Activated T-cell treated with anti-CD3 and anti-CD28 coated beads, Interleukin-2, amount 50 U/mL, for 24 hours (primary cell): ENCODE measurements around the gene ANKRD33B.
"Not testable (repeated sequence)": the region's sequence is repeated elsewhere in the genome, so short reads cannot be mapped to it uniquely, and the experiment has no call there.

ENCODE experiments used
- DNase-seq: peaks from one replicate; pipeline ENCODE4 v3.0.0-alpha.2; 2020
- H3K27ac Mint-ChIP-seq: 2 replicates; pipeline ENCODE4 v1.8.0; 2020; ENCODE audit warnings: mild to moderate bottlenecking, mixed read lengths
- H3K27me3 Mint-ChIP-seq: 2 replicates; pipeline ENCODE4 v1.8.0; 2020; ENCODE audit warnings: mixed read lengths
- H3K36me3 Mint-ChIP-seq: 2 replicates; pipeline ENCODE4 v1.8.0; 2020; ENCODE audit warnings: low read depth, mixed read lengths
- H3K4me1 Mint-ChIP-seq: 2 replicates; pipeline ENCODE4 v1.8.0; 2020; ENCODE audit warnings: low read depth, mixed read lengths
- H3K4me3 Mint-ChIP-seq: 2 replicates; pipeline ENCODE4 v1.8.0; 2020; ENCODE audit warnings: mild to moderate bottlenecking, moderate library complexity, mixed read lengths
- H3K9me3 Mint-ChIP-seq: 2 replicates; pipeline ENCODE4 v1.8.0; 2020; ENCODE audit warnings: mixed read lengths

The ANKRD33B gene

DNA sequence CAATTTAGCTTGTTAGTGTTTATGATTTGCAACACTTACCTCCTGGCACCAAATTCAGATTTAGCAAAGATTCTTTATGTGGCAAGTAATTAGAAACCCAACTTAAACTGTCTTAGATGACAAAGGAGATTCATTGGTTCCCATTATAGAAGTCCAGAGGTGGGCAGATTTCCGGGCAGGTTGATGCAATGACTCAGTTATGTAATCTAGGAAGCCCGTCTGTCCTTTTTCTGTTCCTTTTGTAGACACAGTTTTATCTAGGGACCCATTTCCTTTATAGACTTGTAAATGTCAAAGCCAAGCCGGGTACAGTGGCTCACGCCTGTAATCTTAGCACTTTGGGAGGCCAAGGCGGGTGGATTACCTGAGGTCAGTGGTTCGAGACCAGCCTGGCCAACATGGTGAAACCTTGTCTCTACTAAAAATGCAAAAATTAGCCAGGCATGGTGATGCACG is 20.3 kb upstream of the ANKRD33B start:
- no peak for DNase-seq
- no peaks in the 10 kb centered on the region for H3K36me3 Mint-ChIP-seq
- no peak overlapping the region for H3K4me3 Mint-ChIP-seq
- peaks cover 16% of the 10 kb centered on the region for H3K27me3 Mint-ChIP-seq
- peaks cover 3% of the 10 kb centered on the region for H3K4me1 Mint-ChIP-seq
- H3K27ac Mint-ChIP-seq = no peak overlapping the region
- H3K9me3 Mint-ChIP-seq = no peaks in the 10 kb centered on the region

- H3K4me1 Mint-ChIP-seq = peaks cover 3% of the 10 kb centered on the region
- no peaks in the 10 kb centered on the region for H3K36me3 Mint-ChIP-seq
- DNase-seq = no peak
- H3K9me3 Mint-ChIP-seq = no peaks in the 10 kb centered on the region
- H3K4me3 Mint-ChIP-seq = no peak overlapping the region
- no peak overlapping the region for H3K27ac Mint-ChIP-seq
- H3K27me3 Mint-ChIP-seq = peaks cover 13% of the 10 kb centered on the region
Observed at GRCh38 chr5:10545084-10545483, 18.8 kb upstream of the ANKRD33B start.

GRCh38 chr5:10546186-10546585 is 17.7 kb upstream of the ANKRD33B start:
- Mint-ChIP-seq H3K4me1 (peaks cover 3% of the 10 kb centered on the region), H3K36me3 (no peaks in the 10 kb centered on the region), H3K9me3 (no peaks in the 10 kb centered on the region), H3K27me3 (peaks cover 10% of the 10 kb centered on the region), H3K27ac (no peak overlapping the region), H3K4me3 (no peak overlapping the region)
- DNase-seq = no peak

- Mint-ChIP-seq H3K27me3 (peaks cover 5% of the 10 kb centered on the region), H3K4me3 (no peak overlapping the region), H3K4me1 (peaks cover 13% of the 10 kb centered on the region), H3K27ac (no peak overlapping the region), H3K9me3 (no peaks in the 10 kb centered on the region), H3K36me3 (no peaks in the 10 kb centered on the region)
- no peak for DNase-seq
Observed at GRCh38 chr5:10548418-10549122, 15.3 kb upstream of the ANKRD33B start.

DNA sequence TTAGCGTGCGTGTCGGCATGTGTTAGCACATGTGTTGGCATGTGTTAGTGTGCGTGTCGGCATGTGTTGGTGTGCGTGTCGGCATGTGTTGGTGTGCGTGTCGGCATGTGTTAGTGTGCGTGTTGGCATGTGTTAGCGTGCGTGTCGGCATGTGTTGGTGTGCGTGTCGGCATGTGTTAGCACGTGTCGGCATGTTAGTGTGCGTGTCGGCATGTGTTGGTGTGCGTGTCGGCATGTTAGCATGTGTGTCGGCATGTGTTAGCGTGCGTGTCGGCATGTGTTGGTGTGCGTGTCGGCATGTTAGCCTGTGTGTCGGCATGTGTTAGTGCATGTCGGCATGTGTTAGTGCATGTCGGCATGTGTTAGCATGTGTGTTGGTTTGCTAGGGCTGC is 14.8 kb upstream of the ANKRD33B start:
- H3K4me1 Mint-ChIP-seq = peaks cover 13% of the 10 kb centered on the region
- not testable (repeated sequence) for H3K36me3 Mint-ChIP-seq, H3K4me3 Mint-ChIP-seq, H3K27me3 Mint-ChIP-seq, H3K9me3 Mint-ChIP-seq, H3K27ac Mint-ChIP-seq, DNase-seq

GRCh38 chr5:10550222-10550995 is 13.5 kb upstream of the ANKRD33B start:
- Mint-ChIP-seq H3K4me3 (no peak overlapping the region), H3K27me3 (peaks cover 8% of the 10 kb centered on the region), H3K4me1 (peaks cover 13% of the 10 kb centered on the region), H3K27ac (no peak overlapping the region), H3K9me3 (no peaks in the 10 kb centered on the region), H3K36me3 (no peaks in the 10 kb centered on the region)
- no peak for DNase-seq

- Mint-ChIP-seq H3K4me1 (peaks cover 13% of the 10 kb centered on the region), H3K36me3 (no peaks in the 10 kb centered on the region), H3K27ac (no peak overlapping the region), H3K27me3 (peaks cover 20% of the 10 kb centered on the region), H3K9me3 (no peaks in the 10 kb centered on the region), H3K4me3 (no peak overlapping the region)
- no peak for DNase-seq
Observed at GRCh38 chr5:10551782-10552138, 12.1 kb upstream of the ANKRD33B start.

DNA sequence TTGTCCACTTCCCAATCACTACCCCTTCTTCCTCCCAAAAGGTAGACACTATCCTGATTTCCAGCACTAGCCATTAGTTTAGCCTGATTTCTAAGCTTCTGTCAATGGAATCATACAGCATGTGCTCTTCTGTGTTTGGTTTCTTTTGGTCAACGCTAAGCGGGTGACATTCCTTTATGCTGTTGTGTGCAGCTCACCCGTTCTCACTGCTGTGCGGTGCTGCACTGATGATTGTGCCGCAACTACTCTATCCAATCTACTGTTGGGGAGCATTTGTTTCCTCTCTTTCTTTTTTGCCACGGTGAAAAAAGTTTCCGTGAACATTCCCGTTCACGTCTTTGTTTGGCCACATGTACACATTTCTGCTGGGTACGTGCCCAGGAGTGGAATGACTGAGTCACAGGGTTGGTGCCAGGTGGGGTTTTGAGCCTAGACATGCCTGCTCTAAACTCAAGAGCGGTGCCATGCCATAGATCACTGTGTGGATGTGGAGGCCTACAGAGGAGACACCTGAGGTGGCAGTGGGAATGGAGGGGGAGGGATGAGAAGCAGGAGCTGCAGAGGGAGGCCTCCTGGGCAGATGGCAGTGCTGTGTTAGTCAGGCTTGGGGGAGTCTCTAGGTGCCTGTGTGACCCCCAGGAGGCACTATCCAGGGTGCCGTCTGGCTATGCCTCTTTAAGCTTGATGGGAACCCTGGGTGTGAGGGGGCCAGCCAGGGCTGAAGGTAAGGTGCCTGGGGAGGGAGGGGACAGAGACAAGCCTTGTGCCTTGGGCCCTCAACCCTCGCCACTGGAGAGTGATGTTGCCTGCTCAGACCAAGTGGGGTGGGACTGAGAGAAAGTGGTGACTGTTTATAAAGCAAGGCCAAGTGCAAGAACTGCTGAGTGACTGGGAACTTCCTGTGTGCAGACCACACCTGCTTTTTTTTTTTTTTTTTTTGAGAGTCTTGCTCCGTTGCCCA is 11.4 kb upstream of the ANKRD33B start:
- Mint-ChIP-seq H3K9me3 (no peaks in the 10 kb centered on the region), H3K4me3 (no peak overlapping the region), H3K27ac (no peak overlapping the region), H3K36me3 (no peaks in the 10 kb centered on the region), H3K27me3 (peaks cover 20% of the 10 kb centered on the region), H3K4me1 (peaks cover 11% of the 10 kb centered on the region)
- no peak for DNase-seq

DNA sequence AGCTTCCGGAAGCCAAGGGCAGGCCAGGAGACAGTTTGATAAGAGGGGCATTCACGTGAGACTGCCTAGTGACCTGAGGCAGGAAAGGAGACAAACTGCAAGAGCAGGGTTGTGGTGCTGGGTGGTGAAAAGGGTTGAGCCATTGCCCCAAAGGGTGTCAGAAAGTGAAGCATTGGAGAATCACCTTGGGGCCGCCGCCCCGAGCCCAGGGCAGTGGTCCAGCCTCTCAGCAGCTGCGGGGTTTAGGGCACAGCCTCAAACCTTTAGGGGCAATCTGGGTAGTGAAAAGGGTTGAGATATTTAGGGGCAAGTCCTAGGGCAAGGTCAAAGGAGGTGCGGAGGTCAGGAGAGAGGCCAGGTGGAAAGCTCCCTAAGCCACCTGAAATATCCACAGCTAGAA is 10.4 kb upstream of the ANKRD33B start:
- DNase-seq = no peak
- Mint-ChIP-seq H3K4me1 (peaks cover 10% of the 10 kb centered on the region), H3K9me3 (no peaks in the 10 kb centered on the region), H3K27ac (no peak overlapping the region), H3K4me3 (no peak overlapping the region), H3K36me3 (no peaks in the 10 kb centered on the region), H3K27me3 (peaks cover 22% of the 10 kb centered on the region)

- no peak for DNase-seq
- H3K9me3 Mint-ChIP-seq = no peaks in the 10 kb centered on the region
- no peak overlapping the region for H3K4me3 Mint-ChIP-seq
- peaks cover 22% of the 10 kb centered on the region for H3K27me3 Mint-ChIP-seq
- H3K27ac Mint-ChIP-seq = no peak overlapping the region
- no peaks in the 10 kb centered on the region for H3K36me3 Mint-ChIP-seq
- peaks cover 10% of the 10 kb centered on the region for H3K4me1 Mint-ChIP-seq
Observed at GRCh38 chr5:10555277-10555684, 8.6 kb upstream of the ANKRD33B start.

GRCh38 chr5:10556289-10556807 is 7.5 kb upstream of the ANKRD33B start:
- Mint-ChIP-seq H3K4me3 (no peak overlapping the region), H3K27me3 (peaks cover 25% of the 10 kb centered on the region), H3K9me3 (no peaks in the 10 kb centered on the region), H3K27ac (no peak overlapping the region), H3K36me3 (no peaks in the 10 kb centered on the region), H3K4me1 (peaks cover 10% of the 10 kb centered on the region)
- DNase-seq = no peak

DNA sequence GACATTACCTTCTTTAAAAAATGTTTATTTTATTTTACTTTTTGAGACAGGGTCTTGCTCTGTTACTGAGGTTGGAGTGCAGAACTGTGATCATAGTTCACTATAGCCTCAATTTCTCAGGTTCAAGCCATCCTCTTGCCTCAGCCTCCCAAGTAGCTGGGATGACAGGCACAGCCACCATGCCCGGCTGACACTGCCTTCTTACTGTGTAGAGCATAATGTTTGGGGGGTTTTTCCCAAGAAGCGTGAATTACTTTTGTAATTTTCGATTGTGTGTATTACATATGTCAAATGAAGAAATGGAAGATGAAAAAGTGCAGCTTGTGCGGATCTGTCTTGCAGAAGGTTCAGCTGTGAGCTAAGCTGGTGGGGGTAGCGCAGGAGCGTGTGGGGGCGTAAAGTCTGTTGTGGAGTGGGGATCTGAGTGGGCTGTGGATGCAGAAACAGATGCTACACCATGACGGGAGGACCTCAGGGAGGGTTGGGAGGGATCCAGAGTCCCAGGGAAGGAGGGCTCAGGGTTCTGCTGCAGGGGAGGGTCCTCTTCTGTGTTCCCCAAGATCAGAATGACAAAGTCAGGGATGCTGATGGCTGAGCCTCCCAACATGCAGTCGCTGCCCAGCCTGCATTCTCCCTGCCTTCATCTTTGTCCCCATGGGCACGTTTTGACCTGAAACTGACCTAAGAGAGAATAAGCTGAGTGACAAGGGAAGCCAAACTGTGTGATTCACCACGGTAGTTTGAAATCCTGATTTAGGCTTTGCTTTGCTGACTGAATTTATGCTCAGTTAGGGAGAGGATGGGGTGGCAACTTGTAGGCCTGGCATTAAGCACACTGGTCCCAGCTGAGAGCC is 6.8 kb upstream of the ANKRD33B start:
- Mint-ChIP-seq H3K4me1 (peaks cover 11% of the 10 kb centered on the region), H3K27me3 (peaks cover 27% of the 10 kb centered on the region), H3K36me3 (no peaks in the 10 kb centered on the region), H3K9me3 (no peaks in the 10 kb centered on the region), H3K27ac (no peak overlapping the region), H3K4me3 (no peak overlapping the region)
- no peak for DNase-seq

GRCh38 chr5:10559151-10559550 is 4.7 kb upstream of the ANKRD33B start:
- H3K4me1 Mint-ChIP-seq = peaks cover 5% of the 10 kb centered on the region
- no peaks in the 10 kb centered on the region for H3K9me3 Mint-ChIP-seq
- no peak for DNase-seq
- peaks cover 29% of the 10 kb centered on the region for H3K27me3 Mint-ChIP-seq
- H3K36me3 Mint-ChIP-seq = no peaks in the 10 kb centered on the region
- H3K4me3 Mint-ChIP-seq = no peak overlapping the region
- no peak overlapping the region for H3K27ac Mint-ChIP-seq

- peaks cover 26% of the 10 kb centered on the region for H3K27me3 Mint-ChIP-seq
- H3K27ac Mint-ChIP-seq = no peak overlapping the region
- DNase-seq = no peak
- peaks cover 6% of the 10 kb centered on the region for H3K4me1 Mint-ChIP-seq
- no peaks in the 10 kb centered on the region for H3K9me3 Mint-ChIP-seq
- no peaks in the 10 kb centered on the region for H3K36me3 Mint-ChIP-seq
- H3K4me3 Mint-ChIP-seq = no peak overlapping the region
Observed at GRCh38 chr5:10559871-10560270, 4.0 kb upstream of the ANKRD33B start.
